Suprapubic skin (tissue), 3 donors: ENCODE measurements around the gene NCK2.

Source experiments
- CTCF ChIP-seq, 2 donors: fragments of 200-600 bp in 1 of 2; fragments of 450-650 bp in 1 of 2; sonication (generic) in 1 of 2; IDR thresholded peaks; one replicate each; pipeline ENCODE4 v1.5.1; 2016 to 2019; ENCODE audit warnings: antibody characterized with exemption in 2 of 2, mild to moderate bottlenecking in 1 of 2, moderate library complexity in 1 of 2
- EP300 ChIP-seq: sonication (generic); formaldehyde crosslinking; IDR thresholded peaks from one replicate; pipeline ENCODE4 v1.6.1; 2017; ENCODE audit warnings: antibody characterized with exemption

- TF ChIP-seq CTCF (IDR thresholded peaks at IDR 0.05), result no peak
- no peak for TF ChIP-seq EP300
These were observed 59.1 kb downstream of the NCK2 start for GRCh38 chr2:105803773-105804172.
